Measurements from ENCODE around the gene TTBK1. TPM values are rescaled to one million over a fixed set of nuclear protein-coding genes. Genes with fewer than 3 reads are reported as not detected.

The TTBK1 gene
- total RNA-seq, 1 donor from 2014 or later = not detected

- intact Hi-C loops (cut with DNase I) = no loop called here
- Histone ChIP-seq H3K27ac (no peak overlapping the region), H3K9me3 (no peaks in the 10 kb centered on the region), H3K36me3 (no peaks in the 10 kb centered on the region), H3K4me1 (no peaks in the 10 kb centered on the region), H3K4me3 (no peak overlapping the region), H3K27me3 (no peaks in the 10 kb centered on the region)
- no peak for DNase-seq (ENCODE audit: low spot score in 2 of 2)
- no peak for TF ChIP-seq CTCF (IDR thresholded peaks at IDR 0.05)
These were observed 40.6 kb downstream of the TTBK1 start for GRCh38 chr6:43283905-43284304.

- Histone ChIP-seq H3K27me3 (no peaks in the 10 kb centered on the region), H3K4me1 (no peaks in the 10 kb centered on the region), H3K4me3 (no peak overlapping the region), H3K27ac (no peak overlapping the region), H3K36me3 (no peaks in the 10 kb centered on the region), H3K9me3 (no peaks in the 10 kb centered on the region)
- DNase-seq (ENCODE audit: low spot score in 2 of 2) = no peak
- no peak for TF ChIP-seq CTCF (IDR thresholded peaks at IDR 0.05)
- intact Hi-C loops (cut with DNase I) = no loop called here
These were observed 41.9 kb downstream of the TTBK1 start for GRCh38 chr6:43284991-43285781.

GRCh38 chr6:43285832-43286231 is 42.6 kb downstream of the TTBK1 start:
- intact Hi-C loops (cut with DNase I) = no loop called here
- Histone ChIP-seq H3K27me3 (no peaks in the 10 kb centered on the region), H3K27ac (no peak overlapping the region), H3K4me3 (no peak overlapping the region), H3K36me3 (no peaks in the 10 kb centered on the region), H3K4me1 (no peaks in the 10 kb centered on the region), H3K9me3 (no peaks in the 10 kb centered on the region)
- TF ChIP-seq CTCF (IDR thresholded peaks at IDR 0.05) = no peak
- DNase-seq (ENCODE audit: low spot score in 2 of 2) = no peak

GRCh38 chr6:43286456-43286979 is 43.2 kb downstream of the TTBK1 start:
- intact Hi-C loops (cut with DNase I) = no loop called here
- no peaks in the 10 kb centered on the region for H3K27me3 ChIP-seq
- no peak for DNase-seq (ENCODE audit: low spot score in 2 of 2)
- no peaks in the 10 kb centered on the region for H3K4me1 ChIP-seq
- H3K36me3 ChIP-seq = no peaks in the 10 kb centered on the region
- H3K27ac ChIP-seq = no peak overlapping the region
- H3K4me3 ChIP-seq = no peak overlapping the region
- no peak for TF ChIP-seq CTCF (IDR thresholded peaks at IDR 0.05)
- H3K9me3 ChIP-seq = no peaks in the 10 kb centered on the region

DNA sequence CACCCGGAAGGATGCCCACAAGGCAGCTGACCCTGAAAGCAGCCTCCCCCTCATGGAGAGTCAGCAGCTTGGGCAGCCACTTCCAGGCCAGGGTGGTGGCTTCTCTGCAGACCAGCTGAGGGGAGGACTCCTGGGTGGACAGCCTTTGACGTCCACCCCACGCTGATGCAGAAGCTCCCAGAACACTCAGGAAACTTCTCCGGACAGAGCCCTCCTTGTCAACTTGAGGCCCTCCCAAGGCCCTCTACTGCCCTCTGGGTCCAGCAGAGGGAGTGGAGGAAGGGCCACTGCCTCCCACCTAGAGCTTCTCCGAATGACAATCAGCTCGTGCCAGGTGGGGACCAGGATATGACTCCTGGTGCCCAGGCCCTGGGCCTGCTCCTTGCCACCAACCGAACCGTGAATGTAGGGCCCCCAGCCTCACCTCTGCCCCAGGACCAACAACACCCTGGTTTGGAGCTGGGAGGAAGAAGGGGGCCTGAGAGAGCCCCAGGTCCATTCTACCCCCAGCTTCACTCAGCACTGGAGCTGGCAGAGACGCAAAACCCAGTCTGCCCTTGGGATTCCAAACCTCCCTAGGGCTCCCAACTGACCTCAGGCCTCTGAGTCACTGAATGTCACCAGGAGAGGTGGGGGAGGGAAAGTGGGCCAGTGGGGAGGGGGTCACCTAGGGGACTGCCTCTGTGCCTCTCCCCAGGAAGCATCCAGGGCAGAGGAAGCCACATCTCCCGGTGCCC is 43.9 kb downstream of the TTBK1 start:
- Histone ChIP-seq H3K27ac (no peak overlapping the region), H3K36me3 (no peaks in the 10 kb centered on the region), H3K4me1 (no peaks in the 10 kb centered on the region), H3K9me3 (no peaks in the 10 kb centered on the region), H3K27me3 (no peaks in the 10 kb centered on the region), H3K4me3 (no peak overlapping the region)
- no peak for DNase-seq (ENCODE audit: low spot score in 2 of 2)
- intact Hi-C loops (cut with DNase I) = no loop called here
- TF ChIP-seq CTCF (IDR thresholded peaks at IDR 0.05) = no peak
